Stimulated activated CD4-positive, alpha-beta T cell treated with anti-CD3 and anti-CD28 coated beads, Interleukin-4, amount 100 ng/mL, for 4 hours (primary cell): ENCODE data around the gene CXCR1.
A peak's percentile ranks its signal among the peaks of the same experiment; 100 is the strongest.
"Not testable (repeated sequence)": the region's sequence is repeated elsewhere in the genome, so short reads cannot be mapped to it uniquely, and the experiment has no call there.

Experiments used
- DNase-seq, 2 experiments: peaks; one replicate each; pipeline ENCODE4 v3.0.0-alpha.2; 2020

The CXCR1 gene

GRCh38 chr2:218166791-218167190, at the start of gene CXCR1:
TSS of gene CXCR1 (minus strand) at chr2:218166962. CDS start at chr2:218165211, 1,751 bp downstream.
- DNase-seq: peak in 1 of 2 experiments; percentile 38

- DNase-seq: no peak
Observed at GRCh38 chr2:218216336-218216673, 49.5 kb upstream of the CXCR1 start.

- no peak for DNase-seq
Observed at GRCh38 chr2:218214116-218214515, 47.4 kb upstream of the CXCR1 start.

- no peak for DNase-seq
Observed at GRCh38 chr2:218209078-218209477, 42.3 kb upstream of the CXCR1 start.

GRCh38 chr2:218202266-218202665, 35.5 kb upstream of the CXCR1 start:
- DNase-seq: no peak

- DNase-seq: no peak
Observed at GRCh38 chr2:218196974-218197373, 30.2 kb upstream of the CXCR1 start.

GRCh38 chr2:218194880-218195279, 28.1 kb upstream of the CXCR1 start:
- no peak for DNase-seq

- no peak for DNase-seq
Observed at GRCh38 chr2:218193701-218194100, 26.9 kb upstream of the CXCR1 start.

GRCh38 chr2:218192902-218193430, 26.2 kb upstream of the CXCR1 start:
- DNase-seq: no peak

GRCh38 chr2:218188528-218188927, 21.8 kb upstream of the CXCR1 start:
- no peak for DNase-seq

- no peak for DNase-seq
Observed at GRCh38 chr2:218187296-218188015, 20.7 kb upstream of the CXCR1 start.

GRCh38 chr2:218186876-218187275, 20.1 kb upstream of the CXCR1 start:
- DNase-seq: no peak

- DNase-seq: peak; percentile 55 to 64
Observed at GRCh38 chr2:218186355-218186766, 19.6 kb upstream of the CXCR1 start.

- DNase-seq: no peak
Observed at GRCh38 chr2:218184331-218184730, 17.6 kb upstream of the CXCR1 start.

GRCh38 chr2:218180467-218181114, 13.8 kb upstream of the CXCR1 start:
- no peak for DNase-seq

GRCh38 chr2:218179782-218180181, 13.0 kb upstream of the CXCR1 start:
- DNase-seq: no peak

GRCh38 chr2:218172845-218173244, 6.1 kb upstream of the CXCR1 start:
- no peak for DNase-seq

GRCh38 chr2:218171744-218172143, 5.0 kb upstream of the CXCR1 start:
- DNase-seq: not testable (repeated sequence)

- no peak for DNase-seq
Observed at GRCh38 chr2:218169757-218170546, 3.2 kb upstream of the CXCR1 start.

- DNase-seq: peak; percentile 57 to 58
Observed at GRCh38 chr2:218168635-218169462, 2.1 kb upstream of the CXCR1 start.

- no peak for DNase-seq
Observed at GRCh38 chr2:218168016-218168415, 1.3 kb upstream of the CXCR1 start.

GRCh38 chr2:218162814-218163213, 3.9 kb downstream of the CXCR1 start:
- DNase-seq: no peak

GRCh38 chr2:218161644-218162043, 5.1 kb downstream of the CXCR1 start:
- no peak for DNase-seq
